Thyroid gland (tissue), 4 donors: ENCODE measurements around the gene PROCR. TPM values are rescaled to one million over a fixed set of nuclear protein-coding genes. Genes with fewer than 3 reads are reported as not detected.
"Not testable (repeated sequence)": the region's sequence is repeated elsewhere in the genome, so short reads cannot be mapped to it uniquely, and the experiment has no call there.

Experiments used
- DNase-seq, 2 donors: peaks; one replicate each; pipeline ENCODE4 v3.0.0-alpha.2; 2019
- H3K27ac ChIP-seq, 3 donors: fragments of 200-600 bp; sonication (generic); 1 replicate in 2 of 3; 2 replicates in 1 of 3; pipeline ENCODE4 v1.5.1; 2016 to 2019; ENCODE audit warnings: mild to moderate bottlenecking in 1 of 3, moderate library complexity in 1 of 3
- H3K27me3 ChIP-seq: fragments of 200-600 bp; sonication (generic); one replicate; pipeline ENCODE4 v1.5.1; 2019
- H3K36me3 ChIP-seq, 2 donors: fragments of 200-600 bp; sonication (generic); one replicate each; pipeline ENCODE4 v1.5.1; 2016 to 2019
- H3K4me1 ChIP-seq, 2 donors: fragments of 200-600 bp; sonication (generic); one replicate each; pipeline ENCODE4 v1.5.1; 2017 to 2019
- H3K4me3 ChIP-seq, 3 donors: fragments of 200-600 bp; sonication (generic); replicated peaks in 1 of 3; 1 replicate in 2 of 3; 2 replicates in 1 of 3; pipeline ENCODE4 v1.5.1; 2016; ENCODE audit warnings: mild to moderate bottlenecking in 1 of 3
- H3K9me3 ChIP-seq: fragments of 200-600 bp; sonication (generic); one replicate; pipeline ENCODE4 v1.5.1; 2017
- CTCF ChIP-seq, 6 experiments: fragments of 200-600 bp in 3 of 6; fragments of 450-650 bp in 3 of 6; sonication (generic) in 3 of 6; IDR thresholded peaks; one replicate each; pipeline ENCODE4 v1.5.1; 2016 to 2019; ENCODE audit warnings: antibody characterized with exemption in 6 of 6, mild to moderate bottlenecking in 2 of 6, inconsistent platforms in 1 of 6, moderate library complexity in 1 of 6
- POLR2A ChIP-seq, 2 donors: fragments of 450-650 bp; IDR thresholded peaks; one replicate each; pipeline ENCODE4 v1.6.1; 2017; ENCODE audit warnings: antibody characterized with exemption in 2 of 2, mild to moderate bottlenecking in 2 of 2, moderate library complexity in 1 of 2
- WGBS, 2 donors: methylation state at CpG; one replicate each; pipeline ENCODE4 v1.1.5; 2017; 5-methylcytosine and 5-hydroxymethylcytosine counted together
- intact Hi-C: fragments of 100-400 bp; cut with DNase I; formaldehyde crosslinking; loops from one replicate; pipeline ENCODE4 v1.15.1; 2023
- total RNA-seq, 4 donors: library from RNA; depleted of rRNA; stranded (reverse); fragments of >200 nt; gene quantifications; one replicate each; pipeline ENCODE4 v1.2.3, GENCODE V29; 2016

The PROCR gene
- total RNA-seq, 4 donors from 2014 or later, result 11.2 to 56.0 (median 37.9) TPM

GRCh38 chr20:35165221-35166185, 6.4 kb upstream of the PROCR start:
- no peaks in the 10 kb centered on the region for H3K36me3 ChIP-seq
- peaks cover 0 to 5% of the 10 kb centered on the region in 2 donors for H3K4me1 ChIP-seq
- H3K9me3 ChIP-seq, result no peaks in the 10 kb centered on the region
- no peak overlapping the region for H3K4me3 ChIP-seq
- H3K27me3 ChIP-seq, result no peaks in the 10 kb centered on the region
- intact Hi-C loops, result no loop called here
- peak overlapping the region in 1 of 3 donors; percentile 32 for H3K27ac ChIP-seq
- no peak for DNase-seq
- TF ChIP-seq POLR2A (IDR thresholded peaks at IDR 0.05) (no peak), CTCF (IDR thresholded peaks at IDR 0.05) (no peak)
- 79 to 85% methylated on average over 4 of the region's 4 CpGs for WGBS, 2 donors

- intact Hi-C loops, result no loop called here
- Histone ChIP-seq H3K4me3 (no peak overlapping the region), H3K27ac (peak overlapping the region in 1 of 3 donors; percentile 32), H3K4me1 (peaks cover 0 to 5% of the 10 kb centered on the region in 2 donors), H3K9me3 (no peaks in the 10 kb centered on the region), H3K27me3 (no peaks in the 10 kb centered on the region), H3K36me3 (no peaks in the 10 kb centered on the region)
- 30 to 32% methylated on average over 5 of the region's 5 CpGs for WGBS, 2 donors
- DNase-seq, result peak; percentile 65 to 69
- no peak for TF ChIP-seq CTCF (IDR thresholded peaks at IDR 0.05)
- no peak for TF ChIP-seq POLR2A (IDR thresholded peaks at IDR 0.05)
Measured at GRCh38 chr20:35166242-35166830, 5.5 kb upstream of the PROCR start.

- intact Hi-C loops, result no loop called here
- Histone ChIP-seq H3K36me3 (no peaks in the 10 kb centered on the region), H3K9me3 (no peaks in the 10 kb centered on the region), H3K4me3 (no peak overlapping the region), H3K27ac (no peak overlapping the region), H3K27me3 (no peaks in the 10 kb centered on the region), H3K4me1 (peaks cover 5 to 13% of the 10 kb centered on the region in 2 donors)
- TF ChIP-seq CTCF (IDR thresholded peaks at IDR 0.05), result no peak
- TF ChIP-seq POLR2A (IDR thresholded peaks at IDR 0.05), result no peak
- DNase-seq, result no peak
- WGBS, 2 donors, result 90 to 98% methylated on average over 1 of the region's 1 CpG
Measured at GRCh38 chr20:35167787-35168186, 4.1 kb upstream of the PROCR start.

- 92% methylated on average over 4 of the region's 4 CpGs for WGBS, 2 donors
- DNase-seq, intact Hi-C loops, H3K27ac ChIP-seq, H3K27me3 ChIP-seq, H3K4me3 ChIP-seq, H3K36me3 ChIP-seq, H3K9me3 ChIP-seq: not testable (repeated sequence)
- H3K4me1 ChIP-seq, result peaks cover 5 to 16% of the 10 kb centered on the region in 2 donors
Measured at GRCh38 chr20:35168701-35169409, 3.0 kb upstream of the PROCR start.

GRCh38 chr20:35171438-35171752, 477 bp upstream of the PROCR start:
- peaks cover 8 to 20% of the 10 kb centered on the region in 2 donors for H3K4me1 ChIP-seq
- H3K27ac ChIP-seq, result peak overlapping the region in 2 of 3 donors; percentile 31 to 77
- peak overlapping the region in 1 of 3 donors; percentile 28 for H3K4me3 ChIP-seq
- H3K9me3 ChIP-seq, result no peaks in the 10 kb centered on the region
- WGBS, 2 donors, result 80 to 84% methylated on average over 1 of the region's 1 CpG
- DNase-seq, result no peak
- TF ChIP-seq CTCF (IDR thresholded peaks at IDR 0.05) (no peak), POLR2A (IDR thresholded peaks at IDR 0.05) (no peak)
- H3K27me3 ChIP-seq, result no peaks in the 10 kb centered on the region
- no peaks in the 10 kb centered on the region for H3K36me3 ChIP-seq
- intact Hi-C loops, result no loop called here
